Peyer's patch (tissue), 4 donors: Measurements from ENCODE around the gene PHETA1. TPM values are rescaled to one million over a fixed set of nuclear protein-coding genes. Genes with fewer than 3 reads are reported as not detected.

Source experiments
- DNase-seq, 3 donors: peaks; one replicate each; pipeline ENCODE4 v3.0.0-alpha.2; 2017 to 2019
- H3K27ac ChIP-seq, 4 donors: fragments of 200-600 bp; sonication (generic); one replicate each; pipeline ENCODE4 v1.5.1; 2016 to 2019
- H3K27me3 ChIP-seq, 2 donors: fragments of 200-600 bp; sonication (generic); one replicate each; pipeline ENCODE4 v1.5.1; 2019
- H3K36me3 ChIP-seq, 3 donors: fragments of 200-600 bp; sonication (generic); one replicate each; pipeline ENCODE4 v1.5.1; 2016 to 2019
- H3K4me1 ChIP-seq, 4 donors: fragments of 200-600 bp; sonication (generic); one replicate each; pipeline ENCODE4 v1.5.1; 2016 to 2019
- H3K4me3 ChIP-seq, 4 donors: fragments of 200-600 bp; sonication (generic); 1 replicate in 3 of 4; 2 replicates in 1 of 4; pipeline ENCODE4 v1.5.1; 2016 to 2019; ENCODE audit warnings: mild to moderate bottlenecking in 1 of 4
- H3K9me3 ChIP-seq, 4 donors: fragments of 200-600 bp; sonication (generic); one replicate each; pipeline ENCODE4 v1.5.1; 2016 to 2019; ENCODE audit warnings: mild to moderate bottlenecking in 1 of 4
- CTCF ChIP-seq, 6 experiments: fragments of 450-650 bp in 4 of 6; fragments of 200-600 bp in 2 of 6; sonication (generic) in 1 of 6; IDR thresholded peaks; one replicate each; pipeline ENCODE4 v1.5.1; 2017 to 2019; ENCODE audit warnings: antibody characterized with exemption in 6 of 6, mild to moderate bottlenecking in 3 of 6, moderate library complexity in 1 of 6
- POLR2A ChIP-seq, 2 donors: fragments of 450-650 bp; IDR thresholded peaks; one replicate each; pipeline ENCODE4 v1.5.1; 2017; ENCODE audit warnings: antibody characterized with exemption in 2 of 2, mild to moderate bottlenecking in 2 of 2, moderate library complexity in 2 of 2
- total RNA-seq, 4 donors: library from RNA; depleted of rRNA; stranded (reverse); fragments of >200 nt; gene quantifications; one replicate each; pipeline ENCODE4 v1.1.0, GENCODE V29; 2016

The PHETA1 gene
- total RNA-seq, 4 donors from 2014 or later = 43.2 to 64.6 (median 51.0) TPM

DNA sequence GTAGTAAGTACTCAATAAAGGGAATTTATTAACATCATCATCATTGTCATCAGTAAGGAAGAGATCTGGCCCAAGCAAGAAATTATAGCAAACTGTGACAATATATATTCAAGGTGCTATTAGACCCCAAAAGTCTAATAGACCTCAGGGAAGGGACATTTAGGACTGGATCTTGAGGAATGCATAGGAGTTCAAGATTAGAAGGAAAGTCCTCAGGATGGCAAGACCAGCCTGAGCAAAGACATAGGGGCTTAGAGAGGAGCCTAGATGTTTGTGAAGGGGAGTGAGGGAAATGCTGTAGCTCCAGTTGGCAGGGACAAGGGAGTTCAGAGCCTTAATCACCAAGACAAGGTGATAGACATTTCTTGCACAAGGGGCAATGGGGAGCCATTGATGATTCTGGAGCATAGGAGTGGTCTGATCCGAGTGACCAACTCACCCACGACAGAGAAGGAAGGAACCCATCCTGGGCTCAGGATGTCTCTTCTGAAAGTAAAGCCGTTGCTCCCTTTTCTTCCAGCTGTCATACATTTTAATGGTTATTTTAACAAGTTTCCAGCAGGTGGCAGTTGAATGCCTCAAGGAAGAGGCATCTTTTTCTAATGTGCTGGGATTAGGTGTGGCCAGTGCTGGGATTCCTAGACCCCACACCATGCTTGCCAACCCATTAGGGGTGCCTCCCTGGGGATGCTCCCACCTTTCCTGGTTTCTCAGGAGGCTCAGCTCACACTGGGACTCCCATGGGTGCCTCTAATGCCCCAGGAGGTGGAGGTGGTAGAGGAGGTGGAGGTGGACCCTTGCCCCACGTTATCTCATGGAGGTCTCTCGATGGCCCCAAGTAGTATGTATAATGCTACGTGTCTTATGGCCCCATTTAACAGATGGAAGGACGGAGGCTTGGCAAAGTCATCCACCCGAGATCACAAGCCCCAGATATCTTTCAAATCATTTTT is 37.8 kb downstream of the PHETA1 start:
- DNase-seq = no peak
- TF ChIP-seq CTCF (IDR thresholded peaks at IDR 0.05) (peak in 5 of 6 experiments; percentile 10 to 63 (median 50)), POLR2A (IDR thresholded peaks at IDR 0.05) (no peak)
- Histone ChIP-seq H3K36me3 (no peaks in the 10 kb centered on the region), H3K27me3 (no peaks in the 10 kb centered on the region), H3K4me3 (no peak overlapping the region), H3K4me1 (no peaks in the 10 kb centered on the region), H3K27ac (no peak overlapping the region), H3K9me3 (no peaks in the 10 kb centered on the region)

GRCh38 chr12:111328138-111328537 is 40.8 kb downstream of the PHETA1 start:
- DNase-seq = no peak
- Histone ChIP-seq H3K27me3 (no peaks in the 10 kb centered on the region), H3K27ac (no peak overlapping the region), H3K4me1 (no peaks in the 10 kb centered on the region), H3K4me3 (no peak overlapping the region), H3K9me3 (no peaks in the 10 kb centered on the region), H3K36me3 (no peaks in the 10 kb centered on the region)
- TF ChIP-seq CTCF (IDR thresholded peaks at IDR 0.05) (no peak), POLR2A (IDR thresholded peaks at IDR 0.05) (no peak)

DNA sequence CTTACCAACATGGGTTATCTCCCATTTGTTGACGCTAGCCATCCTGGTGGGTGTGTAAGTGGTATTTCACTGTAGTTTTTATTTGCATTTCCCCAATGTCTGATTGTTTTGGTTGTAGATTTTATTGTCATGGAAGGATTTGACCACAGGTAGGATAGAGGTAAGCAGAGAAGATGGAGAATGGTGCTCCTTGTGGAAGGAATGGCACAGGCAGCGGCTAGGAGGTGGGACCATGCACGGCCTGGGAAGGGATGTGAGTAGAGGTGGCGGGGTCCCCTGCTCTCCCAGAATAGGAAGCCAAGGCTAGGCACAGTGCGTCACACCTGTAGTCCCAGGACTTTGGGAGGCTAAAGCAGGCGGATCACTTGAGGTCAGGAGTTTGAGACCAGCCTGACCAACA is 41.4 kb downstream of the PHETA1 start:
- no peak for DNase-seq
- Histone ChIP-seq H3K36me3 (no peaks in the 10 kb centered on the region), H3K9me3 (no peaks in the 10 kb centered on the region), H3K4me1 (no peaks in the 10 kb centered on the region), H3K27ac (no peak overlapping the region), H3K4me3 (no peak overlapping the region), H3K27me3 (no peaks in the 10 kb centered on the region)
- TF ChIP-seq CTCF (IDR thresholded peaks at IDR 0.05) (no peak), POLR2A (IDR thresholded peaks at IDR 0.05) (no peak)

GRCh38 chr12:111322336-111323250 is 46.3 kb downstream of the PHETA1 start:
- DNase-seq = no peak
- Histone ChIP-seq H3K4me1 (no peaks in the 10 kb centered on the region), H3K27me3 (no peaks in the 10 kb centered on the region), H3K9me3 (no peaks in the 10 kb centered on the region), H3K27ac (no peak overlapping the region), H3K4me3 (no peak overlapping the region), H3K36me3 (no peaks in the 10 kb centered on the region)
- TF ChIP-seq CTCF (IDR thresholded peaks at IDR 0.05) (no peak), POLR2A (IDR thresholded peaks at IDR 0.05) (no peak)

DNA sequence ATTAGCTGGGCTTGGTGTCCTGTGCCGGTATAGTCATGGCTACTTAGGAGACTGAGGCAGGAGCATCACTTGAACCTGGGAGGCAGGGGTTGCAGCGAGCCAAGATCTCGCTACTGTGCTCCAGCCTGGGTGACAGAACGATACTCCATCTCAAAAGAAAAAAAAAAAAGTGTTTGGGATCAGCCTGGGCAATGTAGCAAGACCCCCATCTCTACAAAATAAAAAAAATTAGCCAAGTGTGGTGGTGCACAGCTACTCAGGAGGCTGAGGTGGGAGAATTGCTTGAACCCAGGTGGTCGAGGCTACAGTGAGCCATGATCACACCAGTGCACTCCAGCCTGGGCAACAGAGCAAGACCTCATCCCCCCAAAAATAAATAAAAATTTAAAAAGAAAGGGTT is 47.6 kb downstream of the PHETA1 start:
- no peaks in the 10 kb centered on the region for H3K36me3 ChIP-seq
- no peak for DNase-seq

More for the DNA sequence above, 47.6 kb downstream of the PHETA1 start:
- Histone ChIP-seq H3K9me3 (no peaks in the 10 kb centered on the region), H3K27ac (no peak overlapping the region), H3K4me1 (no peaks in the 10 kb centered on the region), H3K4me3 (no peak overlapping the region), H3K27me3 (no peaks in the 10 kb centered on the region)
- no peak for TF ChIP-seq CTCF (IDR thresholded peaks at IDR 0.05)
- TF ChIP-seq POLR2A (IDR thresholded peaks at IDR 0.05) = no peak
